IMR-90 (cell line): ENCODE measurements around the gene OGFOD3. TPM values are rescaled to one million over a fixed set of nuclear protein-coding genes. Genes with fewer than 3 reads are reported as not detected.

Source experiments
- ATAC-seq: fragments of 200-7000 bp; cut with Tn5 transposase; 2 replicates; pipeline ENCODE4 v1.9.1; 2020; ENCODE audit warnings: low read depth, mild to moderate bottlenecking, moderate library complexity
- BruUV-seq: library from RNA; stranded (reverse); fragments of 400-500 nt; replicated peaks from 2 replicates; lab custom pipeline; 2021; lab: Mats Ljungman, UMichigan
- CTCF ChIA-PET: fragments of 300-600 bp; formaldehyde crosslinking; extraction: SDS; loops from one replicate; lab custom pipeline; 2021; ENCODE audit warnings: antibody characterized with exemption; lab: Yijun Ruan, JAX
- POLR2A ChIA-PET: fragments of 300-600 bp; sonication (Branson Sonifier 250); formaldehyde crosslinking; loops from one replicate; lab custom pipeline; 2022; ENCODE audit warnings: antibody characterized with exemption; ENCODE audit not compliant: unreplicated experiment; lab: Charles Lee
- DNase-seq: peaks from one replicate; pipeline ENCODE4 v3.0.0; 2013
- H2AFZ ChIP-seq: replicated peaks from 2 replicates; pipeline ENCODE3; 2013; ENCODE audit warnings: low read length, mild to moderate bottlenecking; ENCODE audit not compliant: poor library complexity
- H2AK5ac ChIP-seq: 2 replicates; pipeline ENCODE4 v1.6.1; 2013; ENCODE audit warnings: low read depth, low read length, inconsistent platforms
- H2AK9ac ChIP-seq: replicated peaks from 2 replicates; pipeline ENCODE3; 2013; ENCODE audit warnings: mild to moderate bottlenecking, low read depth, low read length, moderate library complexity; ENCODE audit not compliant: poor library complexity
- H2BK120ac ChIP-seq: 2 replicates; pipeline ENCODE4 v1.6.1; 2013; ENCODE audit warnings: low read depth, low read length, inconsistent platforms
- H2BK15ac ChIP-seq: 3 replicates; pipeline ENCODE4 v1.6.1; 2013; ENCODE audit warnings: low read depth, low read length, inconsistent platforms
- H2BK20ac ChIP-seq: 2 replicates; pipeline ENCODE4 v1.6.1; 2013; ENCODE audit warnings: low read depth, mild to moderate bottlenecking, inconsistent platforms, low read length, moderate library complexity
- H2BK5ac ChIP-seq: 2 replicates; pipeline ENCODE4 v1.6.1; 2013; ENCODE audit warnings: mild to moderate bottlenecking, low read depth, low read length, inconsistent platforms; ENCODE audit not compliant: poor library complexity, severe bottlenecking
- H3K14ac ChIP-seq: replicated peaks from 2 replicates; pipeline ENCODE4 v1.6.1; 2013; ENCODE audit warnings: low read depth, low read length, inconsistent platforms
- H3K18ac ChIP-seq: 2 replicates; pipeline ENCODE4 v1.6.1; 2013; ENCODE audit warnings: low read depth, low read length, control low read depth
- H3K23ac ChIP-seq: 2 replicates; pipeline ENCODE4 v1.6.1; 2013; ENCODE audit warnings: low read depth, low read length, inconsistent platforms
- H3K27ac ChIP-seq: 2 replicates; pipeline ENCODE4 v1.5.1; 2013; ENCODE audit warnings: mild to moderate bottlenecking, control low read depth, low read length; ENCODE audit not compliant: insufficient read depth
- H3K27me3 ChIP-seq: 2 replicates; pipeline ENCODE4 v1.6.1; 2013; ENCODE audit warnings: low read length; ENCODE audit not compliant: control insufficient read depth, insufficient read depth
- H3K36me3 ChIP-seq: 2 replicates; pipeline ENCODE4 v1.6.1; 2013; ENCODE audit warnings: low read length, mixed read lengths; ENCODE audit not compliant: control insufficient read depth, insufficient read depth
- H3K4ac ChIP-seq: 2 replicates; pipeline ENCODE4 v1.6.1; 2013; ENCODE audit warnings: low read depth, low read length, inconsistent platforms
- H3K4me1 ChIP-seq: 2 replicates; pipeline ENCODE4 v1.6.1; 2013; ENCODE audit warnings: low read length, mixed read lengths; ENCODE audit not compliant: control insufficient read depth, insufficient read depth
- H3K4me2 ChIP-seq: 2 replicates; pipeline ENCODE4 v1.6.1; 2013; ENCODE audit warnings: low read depth, mild to moderate bottlenecking, control low read depth, low read length, moderate library complexity
- H3K4me3 ChIP-seq: 2 replicates; pipeline ENCODE4 v1.5.1; 2013; ENCODE audit warnings: low read depth, mild to moderate bottlenecking, control low read depth, low read length, moderate library complexity; ENCODE audit not compliant: insufficient read depth
- H3K56ac ChIP-seq: 2 replicates; pipeline ENCODE4 v1.6.1; 2013; ENCODE audit warnings: low read length, inconsistent platforms; ENCODE audit not compliant: insufficient read depth; ENCODE audit errors: extremely low read depth
- H3K79me1 ChIP-seq, 2 experiments: 2 replicates each; pipeline ENCODE4 v1.6.1; 2013; ENCODE audit warnings: low read length in 2 of 2, inconsistent platforms in 1 of 2, low read depth in 1 of 2
- H3K9ac ChIP-seq: 2 replicates; pipeline ENCODE4 v1.6.1; 2013; ENCODE audit warnings: low read depth, low read length, control low read depth
- H3K9me1 ChIP-seq: 2 replicates; pipeline ENCODE4 v1.6.1; 2013; ENCODE audit warnings: low read length, inconsistent platforms; ENCODE audit not compliant: insufficient read depth
- H3K9me3 ChIP-seq: 2 replicates; pipeline ENCODE4 v1.6.1; 2013; ENCODE audit warnings: low read length; ENCODE audit not compliant: control insufficient read depth, insufficient read depth
- H4K20me1 ChIP-seq: 2 replicates; pipeline ENCODE4 v1.6.1; 2013; ENCODE audit warnings: low read length, inconsistent platforms; ENCODE audit not compliant: insufficient read depth
- H4K5ac ChIP-seq: 2 replicates; pipeline ENCODE4 v1.6.1; 2013; ENCODE audit warnings: mild to moderate bottlenecking, low read depth, low read length, control low read depth
- H4K8ac ChIP-seq, 2 experiments: 2 replicates each; pipeline ENCODE4 v1.6.1; 2013; ENCODE audit warnings: low read depth in 2 of 2, low read length in 2 of 2, control low read depth in 1 of 2, inconsistent platforms in 1 of 2
- H4K91ac ChIP-seq: 2 replicates; pipeline ENCODE4 v1.6.1; 2013; ENCODE audit warnings: low read depth, low read length, inconsistent platforms; ENCODE audit not compliant: insufficient read depth
- BHLHE40 ChIP-seq: fragments of 150-350 bp; IDR thresholded peaks from 2 replicates; pipeline ENCODE4 v1.6.1; 2016; ENCODE audit warnings: mild to moderate bottlenecking, low read depth, low read length
- CEBPB ChIP-seq: IDR thresholded peaks from 2 replicates; pipeline ENCODE4 v1.6.1; 2012; ENCODE audit warnings: low read depth, low read length, improper control_type of control experiment
- MAZ ChIP-seq: IDR thresholded peaks from 2 replicates; pipeline ENCODE4 v1.6.1; 2012; ENCODE audit warnings: low read depth, mild to moderate bottlenecking, low read length, improper control_type of control experiment, moderate library complexity, borderline replicate concordance
- RFX5 ChIP-seq: IDR thresholded peaks from 2 replicates; pipeline ENCODE4 v1.8.0; 2012; ENCODE audit warnings: low read depth, mild to moderate bottlenecking, low read length, moderate library complexity
- WGBS, 2 experiments: methylation state at CpG; one replicate each; pipeline versions ENCODE4 v1.1.5 to v1.1.7; 2013; ENCODE audit warnings: missing lambda C conversion rate in 2 of 2; ENCODE audit not compliant: insufficient read length in 1 of 2; ENCODE audit errors: extremely low coverage in 2 of 2; 5-methylcytosine and 5-hydroxymethylcytosine counted together
- dilution Hi-C: fragments of 300-500 bp; cut with HindIII; formaldehyde crosslinking; loops from one replicate; pipeline ENCODE4 v1.14.3; 2018; ENCODE audit warnings: low sequenced_read_pairs; ENCODE audit not compliant: unreplicated experiment
- in situ Hi-C: fragments of 300-500 bp; cut with MboI; formaldehyde crosslinking; loops from 3 replicates; pipeline ENCODE4 v1.14.3; 2019; ENCODE audit warnings: low sequenced_read_pairs, inconsistent platforms, mixed read lengths
- intact Hi-C: fragments of 100-400 bp; cut with micrococcal nuclease; formaldehyde crosslinking; loops from 2 replicates; pipeline ENCODE4 v1.10.0; 2022
- polyA plus RNA-seq, 3 experiments: library from polyadenylated mRNA; depleted of rRNA; stranded (reverse); fragments of >200 nt; gene quantifications; 2 replicates each; pipeline ENCODE4 v1.2.3, GENCODE V29; 2012; ENCODE audit warnings: low replicate concordance in 1 of 3
- total RNA-seq: library from RNA; depleted of rRNA; stranded (reverse); fragments of >200 nt; gene quantifications from 2 replicates; pipeline ENCODE4 v1.2.3, GENCODE V29; 2012
- TF ChIP-seq, protein P1 (sequence below): conservative IDR thresholded peaks from 2 replicates; pipeline ENCODE4 v1.5.1; 2012; ENCODE audit warnings: mild to moderate bottlenecking, low read depth, low read length, improper control_type of control experiment
- TF ChIP-seq, protein P2 (sequence below): fragments of 150-350 bp; IDR thresholded peaks from 2 replicates; pipeline ENCODE4 v1.6.1; 2017; ENCODE audit warnings: mild to moderate bottlenecking, antibody characterized with exemption, low read length, low read depth

The OGFOD3 gene
- total and polyA plus RNA-seq, 2 of the 4 experiments (the other 2 are of a cell fraction) = 25.3 to 33.4 TPM

DNA sequence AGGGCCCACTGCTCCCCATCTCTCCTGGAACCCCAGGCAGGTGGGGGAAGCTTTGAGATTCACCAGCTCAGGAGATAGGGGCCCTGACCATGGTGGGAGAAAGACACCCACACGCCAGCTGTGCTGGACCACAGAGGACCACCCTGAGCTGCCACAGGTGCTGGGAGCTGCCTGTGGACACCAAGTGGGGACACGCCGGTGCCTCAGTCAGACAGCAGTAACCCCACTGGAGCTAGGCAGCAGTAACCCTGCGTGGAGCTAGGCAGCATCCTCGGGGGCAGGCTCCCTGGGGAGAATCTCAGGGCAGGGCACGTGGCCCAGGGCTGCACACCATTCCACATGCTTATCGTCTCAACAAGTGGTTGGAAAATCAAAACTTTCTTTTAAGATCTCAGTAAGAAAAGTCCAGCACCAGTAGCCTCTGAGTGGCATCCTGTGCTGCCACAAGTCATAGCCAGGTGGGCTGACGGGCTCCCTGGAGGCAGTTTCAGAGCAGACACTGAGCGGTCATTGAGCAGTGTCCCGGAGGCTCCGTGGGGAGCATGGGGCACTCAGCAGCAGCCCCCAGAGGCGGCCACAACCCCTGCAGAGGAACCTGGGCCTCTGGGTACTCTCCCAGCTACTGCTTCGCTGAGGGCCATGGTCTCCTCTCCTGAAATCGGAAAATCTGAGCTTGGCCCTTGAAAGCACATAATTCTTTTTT, 8.2 kb downstream of the OGFOD3 start:
- BruUV-seq = no TSS peak
- Histone ChIP-seq H3K14ac (no peak overlapping the region), H2BK120ac (no peak overlapping the region), H3K79me1 (peaks cover 0 to 14% of the 10 kb centered on the region in 2 experiments; a peak in 2 of 4 replicates), H3K4me2 (no peak overlapping the region), H4K91ac (no peak overlapping the region), H3K27me3 (no peaks in the 10 kb centered on the region), H4K5ac (no peak overlapping the region), H2BK5ac (no peak overlapping the region), H3K9ac (no peak overlapping the region), H3K9me1 (no peaks in the 10 kb centered on the region), H3K4me3 (no peak overlapping the region), H3K27ac (no peak overlapping the region), H3K36me3 (no peaks in the 10 kb centered on the region), H4K8ac (no peak overlapping the region), H3K23ac (no peak overlapping the region), H2AK9ac (no peak overlapping the region), H2AFZ (no peak overlapping the region), H2AK5ac (no peak overlapping the region), H3K4ac (no peak overlapping the region), H3K18ac (no peak overlapping the region), H3K4me1 (no peaks in the 10 kb centered on the region), H3K56ac (no peak overlapping the region), H3K9me3 (no peaks in the 10 kb centered on the region), H4K20me1 (peaks cover 14% of the 10 kb centered on the region), H2BK15ac (no peak overlapping the region), H2BK20ac (no peak overlapping the region)
- in situ Hi-C loops = no loop called here
- intact Hi-C loops = loop anchor here (5.0 kb wide), 1 partner anchor 168 kb away; no protein-coding TSS in a partner anchor
- ATAC-seq = no peak
- ChIA-PET CTCF (no interaction called here), POLR2A (no interaction called here)
- 90% methylated on average over 8 of the region's 14 CpGs; no CpG with 5 or more reads in 1 of the 2 experiments for WGBS, 2 experiments
- no peak for TF ChIP-seq RFX5
- TF ChIP-seq CEBPB = no peak
- no peak for TF ChIP-seq BHLHE40
- no peak for TF ChIP-seq MAZ
- TF ChIP-seq, protein P1, sequence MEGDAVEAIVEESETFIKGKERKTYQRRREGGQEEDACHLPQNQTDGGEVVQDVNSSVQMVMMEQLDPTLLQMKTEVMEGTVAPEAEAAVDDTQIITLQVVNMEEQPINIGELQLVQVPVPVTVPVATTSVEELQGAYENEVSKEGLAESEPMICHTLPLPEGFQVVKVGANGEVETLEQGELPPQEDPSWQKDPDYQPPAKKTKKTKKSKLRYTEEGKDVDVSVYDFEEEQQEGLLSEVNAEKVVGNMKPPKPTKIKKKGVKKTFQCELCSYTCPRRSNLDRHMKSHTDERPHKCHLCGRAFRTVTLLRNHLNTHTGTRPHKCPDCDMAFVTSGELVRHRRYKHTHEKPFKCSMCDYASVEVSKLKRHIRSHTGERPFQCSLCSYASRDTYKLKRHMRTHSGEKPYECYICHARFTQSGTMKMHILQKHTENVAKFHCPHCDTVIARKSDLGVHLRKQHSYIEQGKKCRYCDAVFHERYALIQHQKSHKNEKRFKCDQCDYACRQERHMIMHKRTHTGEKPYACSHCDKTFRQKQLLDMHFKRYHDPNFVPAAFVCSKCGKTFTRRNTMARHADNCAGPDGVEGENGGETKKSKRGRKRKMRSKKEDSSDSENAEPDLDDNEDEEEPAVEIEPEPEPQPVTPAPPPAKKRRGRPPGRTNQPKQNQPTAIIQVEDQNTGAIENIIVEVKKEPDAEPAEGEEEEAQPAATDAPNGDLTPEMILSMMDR = no peak
- TF ChIP-seq, protein P2, sequence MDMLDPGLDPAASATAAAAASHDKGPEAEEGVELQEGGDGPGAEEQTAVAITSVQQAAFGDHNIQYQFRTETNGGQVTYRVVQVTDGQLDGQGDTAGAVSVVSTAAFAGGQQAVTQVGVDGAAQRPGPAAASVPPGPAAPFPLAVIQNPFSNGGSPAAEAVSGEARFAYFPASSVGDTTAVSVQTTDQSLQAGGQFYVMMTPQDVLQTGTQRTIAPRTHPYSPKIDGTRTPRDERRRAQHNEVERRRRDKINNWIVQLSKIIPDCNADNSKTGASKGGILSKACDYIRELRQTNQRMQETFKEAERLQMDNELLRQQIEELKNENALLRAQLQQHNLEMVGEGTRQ = no peak
- DNase-seq = no peak
- dilution Hi-C loops = no loop called here
